Measurements from ENCODE around the gene BCAS1. TPM values are rescaled to one million over a fixed set of nuclear protein-coding genes. Genes with fewer than 3 reads are reported as not detected.
A peak's percentile ranks its signal among the peaks of the same experiment; 100 is the strongest.

Gene BCAS1
- total RNA-seq, result not detected
- long read RNA-seq, result 0 reads

- ATAC-seq (no peak), DNase-seq (no peak)
- intact Hi-C loops (cut with DNase I), result no loop called here
These were observed at the start of gene BCAS1 for GRCh38 chr20:54070187-54070987. Gene BCAS1, minus strand, starts transcription at chr20:54070594. Its CDS starts 11,876 bp downstream, at chr20:54058718.

- intact Hi-C loops (cut with DNase I), result no loop called here
- DNase-seq (no peak), ATAC-seq (no peak)
These were observed 49.4 kb upstream of the BCAS1 start for GRCh38 chr20:54119744-54120143.

GRCh38 chr20:54118220-54119001 lies 48.0 kb upstream of the BCAS1 start:
- no peak for ATAC-seq
- intact Hi-C loops (cut with DNase I), result no loop called here
- DNase-seq, result no peak

GRCh38 chr20:54116550-54117235 lies 46.3 kb upstream of the BCAS1 start:
- ATAC-seq, result no peak
- no peak for DNase-seq
- intact Hi-C loops (cut with DNase I), result no loop called here

GRCh38 chr20:54115172-54115854 lies 44.9 kb upstream of the BCAS1 start:
- peak in 1 of 2 donors; percentile 14 for ATAC-seq
- no peak for DNase-seq
- intact Hi-C loops (cut with DNase I), result no loop called here

- intact Hi-C loops (cut with DNase I), result loop anchor here in 1 of 2 donors (5.0 kb wide), 1 partner anchor 83 kb away; no protein-coding TSS in a partner anchor
- ATAC-seq, result no peak
These were observed 43.7 kb upstream of the BCAS1 start for GRCh38 chr20:54114109-54114508.

GRCh38 chr20:54113566-54113965 lies 43.2 kb upstream of the BCAS1 start:
- intact Hi-C loops (cut with DNase I), result loop anchor here in 1 of 2 donors (5.0 kb wide), 1 partner anchor 84 kb away; no protein-coding TSS in a partner anchor
- DNase-seq (no peak), ATAC-seq (no peak)

More at GRCh38 chr20:54114109-54114508, 43.7 kb upstream of the BCAS1 start:
- no peak for DNase-seq

- DNase-seq, result no peak
- intact Hi-C loops (cut with DNase I), result loop anchor here in 1 of 2 donors (5.0 kb wide), 1 partner anchor 85 kb away; no protein-coding TSS in a partner anchor
- ATAC-seq, result peak in 1 of 2 donors; percentile 24
These were observed 42.0 kb upstream of the BCAS1 start for GRCh38 chr20:54112221-54112884.

GRCh38 chr20:54111460-54111859 lies 41.1 kb upstream of the BCAS1 start:
- intact Hi-C loops (cut with DNase I), result loop anchor here in 1 of 2 donors (5.0 kb wide), 1 partner anchor 86 kb away; no protein-coding TSS in a partner anchor
- DNase-seq, result no peak

GRCh38 chr20:54110457-54110856 lies 40.1 kb upstream of the BCAS1 start:
- intact Hi-C loops (cut with DNase I), result loop anchor here in 1 of 2 donors (5.0 kb wide), 1 partner anchor 87 kb away; no protein-coding TSS in a partner anchor
- ATAC-seq (no peak), DNase-seq (no peak)

More at GRCh38 chr20:54111460-54111859, 41.1 kb upstream of the BCAS1 start:
- no peak for ATAC-seq

- ATAC-seq (no peak), DNase-seq (no peak)
- intact Hi-C loops (cut with DNase I), result loop anchor here in 1 of 2 donors (5.0 kb wide), 1 partner anchor 87 kb away; no protein-coding TSS in a partner anchor
These were observed 39.6 kb upstream of the BCAS1 start for GRCh38 chr20:54110041-54110440.

- no peak for ATAC-seq
- no peak for DNase-seq
- intact Hi-C loops (cut with DNase I), result loop anchor here in 1 of 2 donors (10.0 kb wide), 1 partner anchor 536 kb away; no protein-coding TSS in a partner anchor
These were observed 38.4 kb upstream of the BCAS1 start for GRCh38 chr20:54108817-54109216.

GRCh38 chr20:54108326-54108642 lies 37.9 kb upstream of the BCAS1 start:
- no peak for ATAC-seq
- intact Hi-C loops (cut with DNase I), result loop anchor here in 1 of 2 donors (10.0 kb wide), 1 partner anchor 537 kb away; no protein-coding TSS in a partner anchor
- DNase-seq, result no peak

- DNase-seq, result no peak
- no peak for ATAC-seq
- intact Hi-C loops (cut with DNase I), result loop anchor here in 1 of 2 donors (10.0 kb wide), 1 partner anchor 537 kb away; no protein-coding TSS in a partner anchor
These were observed 37.4 kb upstream of the BCAS1 start for GRCh38 chr20:54107600-54108325.

GRCh38 chr20:54107181-54107580 lies 36.8 kb upstream of the BCAS1 start:
- ATAC-seq, result no peak
- intact Hi-C loops (cut with DNase I), result loop anchor here in 1 of 2 donors (10.0 kb wide), 1 partner anchor 538 kb away; no protein-coding TSS in a partner anchor
- no peak for DNase-seq

- ATAC-seq, result no peak
- DNase-seq, result no peak
- intact Hi-C loops (cut with DNase I), result loop anchor here in 1 of 2 donors (10.0 kb wide), 1 partner anchor 539 kb away; no protein-coding TSS in a partner anchor
These were observed 35.8 kb upstream of the BCAS1 start for GRCh38 chr20:54106162-54106561.

- intact Hi-C loops (cut with DNase I), result loop anchor here in 1 of 2 donors (10.0 kb wide), 1 partner anchor 539 kb away; no protein-coding TSS in a partner anchor
- DNase-seq (no peak), ATAC-seq (no peak)
These were observed 35.3 kb upstream of the BCAS1 start for GRCh38 chr20:54105653-54106052.

Measured in left cardiac atrium (tissue), 4 donors.